HEK293 (cell line): ENCODE results near the gene SLC2A4.

ENCODE experiments used
- CTCF ChIP-seq: fragments of 450-650 bp; formaldehyde crosslinking; IDR thresholded peaks from 2 replicates; pipeline ENCODE4 v1.5.1; 2016; ENCODE audit warnings: missing biosample characterization, missing genetic modification characterization
- REST ChIP-seq: fragments of 450-650 bp; formaldehyde crosslinking; IDR thresholded peaks from 2 replicates; pipeline ENCODE4 v1.5.1; 2016; ENCODE audit warnings: missing biosample characterization, missing genetic modification characterization
- YY1 ChIP-seq: fragments of 450-650 bp; formaldehyde crosslinking; IDR thresholded peaks from 2 replicates; pipeline ENCODE4 v1.5.1; 2018; ENCODE audit warnings: missing biosample characterization, missing genetic modification characterization
- ZBTB17 ChIP-seq: fragments of 450-650 bp; formaldehyde crosslinking; IDR thresholded peaks from 2 replicates; pipeline ENCODE4 v1.5.1; 2016; ENCODE audit warnings: missing biosample characterization, missing genetic modification characterization
- ZNF19 ChIP-seq: fragments of 450-650 bp; formaldehyde crosslinking; IDR thresholded peaks from 2 replicates; pipeline ENCODE4; 2016; ENCODE audit warnings: missing biosample characterization, missing genetic modification characterization, low read depth
- ZNF311 ChIP-seq: fragments of 450-650 bp; formaldehyde crosslinking; IDR thresholded peaks from 2 replicates; pipeline ENCODE4 v1.5.1; 2017; ENCODE audit warnings: missing biosample characterization, missing genetic modification characterization, borderline replicate concordance
- ZNF677 ChIP-seq: fragments of 450-650 bp; IDR thresholded peaks from 2 replicates; pipeline ENCODE4 v1.5.0; 2018; ENCODE audit warnings: missing biosample characterization, mild to moderate bottlenecking, missing genetic modification characterization, moderate library complexity

GRCh38 chr17:7322520-7323194 is 41.1 kb downstream of the SLC2A4 start:
- TF ChIP-seq CTCF (no peak), ZNF311 (tag by site-specific recombination) (no peak), REST (no peak), ZNF677 (tag by site-specific recombination) (no peak), YY1 (tag by site-specific recombination) (no peak), ZBTB17 (tag by site-specific recombination) (no peak), ZNF19 (tag by site-specific recombination) (no peak)
